Naive thymus-derived CD4-positive, alpha-beta T cell (primary cell): ENCODE data around the gene OR2D3. TPM values are rescaled to one million over a fixed set of nuclear protein-coding genes. Genes with fewer than 3 reads are reported as not detected.

Source experiments
- polyA plus RNA-seq, 2 donors: library from polyadenylated mRNA; unstranded; fragments of 300-500 nt; fragmentation: Illumina TruSeq; gene quantifications; one replicate each; pipeline ENCODE4 v1.2.3, GENCODE V29; 2021
- total RNA-seq, 6 experiments: library from RNA in 5 of 6; stranded (reverse) in 5 of 6; gene quantifications; 1 replicate in 5 of 6; 2 replicates in 1 of 6; pipeline ENCODE4 v1.2.3 and lab custom pipeline; 2021 to 2026

The OR2D3 gene
- total and polyA plus RNA-seq, 7 experiments from 2014 or later = not detected

Other genes with a start within 250 kb of the OR2D3 start
- gene MRPL17, start 237.7 kb upstream of the OR2D3 start, total RNA-seq = 10 to 100 TPM in 4 of 5 experiments, 1 to 10 TPM in 1; 10.0 to 70.3 (median 26.4) TPM
- gene MRPL17, start 237.7 kb upstream of the OR2D3 start, polyA plus RNA-seq = 10 to 100 TPM; 21.6 to 33.4 TPM
- gene OR2AG2, start 149.0 kb upstream of the OR2D3 start, total RNA-seq = under 1 TPM in 1 of 5 experiments, not detected in 4; 0.15 TPM
- not detected for gene OR2AG2, start 149.0 kb upstream of the OR2D3 start, polyA plus RNA-seq
- not detected for gene OR2AG1, start 138.0 kb upstream of the OR2D3 start, total RNA-seq
- not detected for gene OR2AG1, start 138.0 kb upstream of the OR2D3 start, polyA plus RNA-seq
- under 1 TPM in 1 of 5 experiments, not detected in 4; 0.34 TPM for gene OR6A2, start 121.3 kb upstream of the OR2D3 start, total RNA-seq
- not detected for gene OR6A2, start 121.3 kb upstream of the OR2D3 start, polyA plus RNA-seq
- gene OR10A5, start 75.3 kb upstream of the OR2D3 start, total RNA-seq = not detected
- not detected for gene OR10A5, start 75.3 kb upstream of the OR2D3 start, polyA plus RNA-seq
- gene OR10A2, start 57.9 kb upstream of the OR2D3 start, total RNA-seq = under 1 TPM in 1 of 5 experiments, not detected in 4; 0.05 TPM
- gene OR10A2, start 57.9 kb upstream of the OR2D3 start, polyA plus RNA-seq = not detected
- gene OR10A4, start 44.4 kb upstream of the OR2D3 start, total RNA-seq = not detected
- gene OR10A4, start 44.4 kb upstream of the OR2D3 start, polyA plus RNA-seq = not detected
- gene OR2D2, start 28.5 kb upstream of the OR2D3 start, total RNA-seq = under 1 TPM in 1 of 5 experiments, not detected in 4; 0.27 TPM
- gene OR2D2, start 28.5 kb upstream of the OR2D3 start, polyA plus RNA-seq = not detected
- gene ZNF215, start 5.4 kb downstream of the OR2D3 start, total RNA-seq = 1 to 10 TPM in 1 of 5 experiments, under 1 TPM in 3, not detected in 1; 0.35 to 2.4 (median 0.55) TPM
- gene ZNF215, start 5.4 kb downstream of the OR2D3 start, polyA plus RNA-seq = under 1 TPM in 1 of 2 donors, not detected in 1; 0.43 TPM
- not detected for gene ZNF214, start 99.3 kb downstream of the OR2D3 start, total RNA-seq
- gene ZNF214, start 99.3 kb downstream of the OR2D3 start, polyA plus RNA-seq = not detected
- under 1 TPM in 2 of 5 experiments, not detected in 3; 0.17 TPM for gene NLRP14, start 99.5 kb downstream of the OR2D3 start, total RNA-seq
- gene NLRP14, start 99.5 kb downstream of the OR2D3 start, polyA plus RNA-seq = not detected
- gene RBMXL2, start 168.0 kb downstream of the OR2D3 start, total RNA-seq = not detected
- gene RBMXL2, start 168.0 kb downstream of the OR2D3 start, polyA plus RNA-seq = not detected